Measurements from ENCODE around the gene ANKRD60.

ANKRD60 gene

GRCh38 chr20:58274384-58274783 lies 45.9 kb upstream of the ANKRD60 start:
- no peak overlapping the region for H4K8ac ChIP-seq (ENCODE audit: low read length)

GRCh38 chr20:58271606-58272351 lies 43.3 kb upstream of the ANKRD60 start:
- Histone ChIP-seq H2BK120ac (ENCODE audit: low read depth, low read length) (no peak overlapping the region), H2BK15ac (ENCODE audit: low read depth, poor library complexity, severe bottlenecking) (no peak overlapping the region), H3K18ac (ENCODE audit: low read depth in 1 of 2, low read length in 2 of 2) (no peak overlapping the region), H4K8ac (ENCODE audit: low read length) (no peak overlapping the region), H4K91ac (ENCODE audit: low read length) (no peak overlapping the region), H3K9ac (ENCODE audit: low read length) (no peak overlapping the region), H3K4me2 (ENCODE audit: low read length, poor library complexity, severe bottlenecking) (no peak overlapping the region), H2AK5ac (ENCODE audit: low read length, severe bottlenecking) (no peak overlapping the region), H2BK12ac (ENCODE audit: low read length in 2 of 2) (no peak overlapping the region), H2BK5ac (ENCODE audit: low read depth, low read length, poor library complexity, severe bottlenecking) (no peak overlapping the region), H3K4me1 (ENCODE audit: control insufficient read depth, insufficient read depth, low read depth, low read length) (peaks cover 5% of the 10 kb centered on the region), H3K79me1 (replicated peaks; ENCODE audit: low read length, poor library complexity, severe bottlenecking) (peaks cover 36% of the 10 kb centered on the region), H2AFZ (ENCODE audit: low read depth, low read length) (no peak overlapping the region), H3K4me3 (ENCODE audit: insufficient read depth in 1 of 2, low read depth in 1 of 2, low read length in 2 of 2) (no peak overlapping the region), H3K23ac (ENCODE audit: low read length in 2 of 2) (no peak overlapping the region), H3K27ac (ENCODE audit: low read length, poor library complexity, severe bottlenecking) (no peak overlapping the region), H3K14ac (ENCODE audit: low read length in 2 of 2) (no peak overlapping the region), H3K9me3 (ENCODE audit: control insufficient read depth, low read length) (no peaks in the 10 kb centered on the region), H3K27me3 (ENCODE audit: control insufficient read depth in 1 of 2, insufficient read depth in 1 of 2, low read length in 2 of 2) (no peaks in the 10 kb centered on the region), H3K4ac (ENCODE audit: low read depth in 1 of 2, low read length in 2 of 2) (no peak overlapping the region), H3K36me3 (ENCODE audit: control insufficient read depth in 1 of 2, insufficient read depth in 2 of 2, low read depth in 1 of 2, low read length in 2 of 2) (peaks cover 21 to 65% of the 10 kb centered on the region in 2 experiments)
- WGBS = 90% methylated on average over 5 of the region's 9 CpGs
- no peak for DNase-seq

More at GRCh38 chr20:58274384-58274783, 45.9 kb upstream of the ANKRD60 start:
- no peak overlapping the region for H3K4me3 ChIP-seq (ENCODE audit: insufficient read depth in 1 of 2, low read depth in 1 of 2, low read length in 2 of 2)
- H3K36me3 ChIP-seq (ENCODE audit: control insufficient read depth in 1 of 2, insufficient read depth in 2 of 2, low read depth in 1 of 2, low read length in 2 of 2) = peaks cover 3 to 39% of the 10 kb centered on the region in 2 experiments
- H2BK5ac ChIP-seq (ENCODE audit: low read depth, low read length, poor library complexity, severe bottlenecking) = no peak overlapping the region
- H4K91ac ChIP-seq (ENCODE audit: low read length) = no peak overlapping the region
- H2AK5ac ChIP-seq (ENCODE audit: low read length, severe bottlenecking) = no peak overlapping the region
- no peak for DNase-seq
- no peaks in the 10 kb centered on the region for H3K27me3 ChIP-seq (ENCODE audit: control insufficient read depth in 1 of 2, insufficient read depth in 1 of 2, low read length in 2 of 2)
- no peak overlapping the region for H2BK120ac ChIP-seq (ENCODE audit: low read depth, low read length)
- no peaks in the 10 kb centered on the region for H3K9me3 ChIP-seq (ENCODE audit: control insufficient read depth, low read length)
- H3K27ac ChIP-seq (ENCODE audit: low read length, poor library complexity, severe bottlenecking) = no peak overlapping the region
- no peak overlapping the region for H3K9ac ChIP-seq (ENCODE audit: low read length)
- no peak overlapping the region for H3K4ac ChIP-seq (ENCODE audit: low read depth in 1 of 2, low read length in 2 of 2)
- H2BK15ac ChIP-seq (ENCODE audit: low read depth, poor library complexity, severe bottlenecking) = no peak overlapping the region
- no peak overlapping the region for H3K4me2 ChIP-seq (ENCODE audit: low read length, poor library complexity, severe bottlenecking)
- no peak overlapping the region for H3K23ac ChIP-seq (ENCODE audit: low read length in 2 of 2)
- peaks cover 23% of the 10 kb centered on the region for H3K79me1 ChIP-seq (replicated peaks; ENCODE audit: low read length, poor library complexity, severe bottlenecking)
- H3K18ac ChIP-seq (ENCODE audit: low read depth in 1 of 2, low read length in 2 of 2) = no peak overlapping the region
- no peak overlapping the region for H2AFZ ChIP-seq (ENCODE audit: low read depth, low read length)
- H3K4me1 ChIP-seq (ENCODE audit: control insufficient read depth, insufficient read depth, low read depth, low read length) = no peaks in the 10 kb centered on the region
- H2BK12ac ChIP-seq (ENCODE audit: low read length in 2 of 2) = no peak overlapping the region
- no peak overlapping the region for H3K14ac ChIP-seq (ENCODE audit: low read length in 2 of 2)

- Histone ChIP-seq H3K27me3 (ENCODE audit: control insufficient read depth in 1 of 2, insufficient read depth in 1 of 2, low read length in 2 of 2) (no peaks in the 10 kb centered on the region), H3K36me3 (ENCODE audit: control insufficient read depth in 1 of 2, insufficient read depth in 2 of 2, low read depth in 1 of 2, low read length in 2 of 2) (peaks cover 44 to 87% of the 10 kb centered on the region in 2 experiments), H3K27ac (ENCODE audit: low read length, poor library complexity, severe bottlenecking) (no peak overlapping the region), H3K4ac (ENCODE audit: low read depth in 1 of 2, low read length in 2 of 2) (no peak overlapping the region), H3K9me3 (ENCODE audit: control insufficient read depth, low read length) (no peaks in the 10 kb centered on the region), H3K4me1 (ENCODE audit: control insufficient read depth, insufficient read depth, low read depth, low read length) (peaks cover 5% of the 10 kb centered on the region), H3K4me2 (ENCODE audit: low read length, poor library complexity, severe bottlenecking) (no peak overlapping the region), H2AFZ (ENCODE audit: low read depth, low read length) (no peak overlapping the region), H3K79me1 (replicated peaks; ENCODE audit: low read length, poor library complexity, severe bottlenecking) (peaks cover 56% of the 10 kb centered on the region), H4K8ac (ENCODE audit: low read length) (peak overlapping the region; percentile 35), H4K91ac (ENCODE audit: low read length) (no peak overlapping the region), H3K4me3 (ENCODE audit: insufficient read depth in 1 of 2, low read depth in 1 of 2, low read length in 2 of 2) (no peak overlapping the region), H3K14ac (ENCODE audit: low read length in 2 of 2) (peak overlapping the region in 1 of 2 experiments; percentile 6), H2BK5ac (ENCODE audit: low read depth, low read length, poor library complexity, severe bottlenecking) (no peak overlapping the region), H3K23ac (ENCODE audit: low read length in 2 of 2) (peak overlapping the region in 1 of 2 experiments; percentile 9), H2BK15ac (ENCODE audit: low read depth, poor library complexity, severe bottlenecking) (no peak overlapping the region), H2BK12ac (ENCODE audit: low read length in 2 of 2) (peak overlapping the region in 1 of 2 experiments; percentile 1), H2BK120ac (ENCODE audit: low read depth, low read length) (no peak overlapping the region), H2AK5ac (ENCODE audit: low read length, severe bottlenecking) (no peak overlapping the region), H3K18ac (ENCODE audit: low read depth in 1 of 2, low read length in 2 of 2) (peak overlapping the region in 1 of 2 experiments; percentile 28), H3K9ac (ENCODE audit: low read length) (no peak overlapping the region)
- WGBS = 67% methylated on average over 11 of the region's 13 CpGs
- no peak for DNase-seq
These were observed 40.6 kb upstream of the ANKRD60 start for GRCh38 chr20:58268936-58269619.

- no peak overlapping the region for H2BK12ac ChIP-seq (ENCODE audit: low read length in 2 of 2)
- no peak overlapping the region for H3K4me3 ChIP-seq (ENCODE audit: insufficient read depth in 1 of 2, low read depth in 1 of 2, low read length in 2 of 2)
- H2BK5ac ChIP-seq (ENCODE audit: low read depth, low read length, poor library complexity, severe bottlenecking) = no peak overlapping the region
- H3K4ac ChIP-seq (ENCODE audit: low read depth in 1 of 2, low read length in 2 of 2) = no peak overlapping the region
- no peak overlapping the region for H3K27ac ChIP-seq (ENCODE audit: low read length, poor library complexity, severe bottlenecking)
- no peak for DNase-seq
- no peak overlapping the region for H3K9ac ChIP-seq (ENCODE audit: low read length)
- H3K4me2 ChIP-seq (ENCODE audit: low read length, poor library complexity, severe bottlenecking) = no peak overlapping the region
- peaks cover 5% of the 10 kb centered on the region for H3K4me1 ChIP-seq (ENCODE audit: control insufficient read depth, insufficient read depth, low read depth, low read length)
- no peak overlapping the region for H2BK15ac ChIP-seq (ENCODE audit: low read depth, poor library complexity, severe bottlenecking)
- no peak overlapping the region for H4K91ac ChIP-seq (ENCODE audit: low read length)
- peaks cover 60% of the 10 kb centered on the region for H3K79me1 ChIP-seq (replicated peaks; ENCODE audit: low read length, poor library complexity, severe bottlenecking)
- no peak overlapping the region for H2AK5ac ChIP-seq (ENCODE audit: low read length, severe bottlenecking)
- no peak overlapping the region for H3K23ac ChIP-seq (ENCODE audit: low read length in 2 of 2)
- H3K18ac ChIP-seq (ENCODE audit: low read depth in 1 of 2, low read length in 2 of 2) = no peak overlapping the region
- no peaks in the 10 kb centered on the region for H3K27me3 ChIP-seq (ENCODE audit: control insufficient read depth in 1 of 2, insufficient read depth in 1 of 2, low read length in 2 of 2)
- WGBS = 99% methylated on average over 7 of the region's 7 CpGs
- H3K9me3 ChIP-seq (ENCODE audit: control insufficient read depth, low read length) = no peaks in the 10 kb centered on the region
- H2BK120ac ChIP-seq (ENCODE audit: low read depth, low read length) = no peak overlapping the region
- H3K36me3 ChIP-seq (ENCODE audit: control insufficient read depth in 1 of 2, insufficient read depth in 2 of 2, low read depth in 1 of 2, low read length in 2 of 2) = peaks cover 50 to 93% of the 10 kb centered on the region in 2 experiments
- H4K8ac ChIP-seq (ENCODE audit: low read length) = peak overlapping the region; percentile 40
- no peak overlapping the region for H2AFZ ChIP-seq (ENCODE audit: low read depth, low read length)
- no peak overlapping the region for H3K14ac ChIP-seq (ENCODE audit: low read length in 2 of 2)
These were observed 40.0 kb upstream of the ANKRD60 start for GRCh38 chr20:58268421-58268821.
